HG02623 (cell line): ENCODE results near the gene MT1G.
"Not testable (repeated sequence)": the region's sequence is repeated elsewhere in the genome, so short reads cannot be mapped to it uniquely, and the experiment has no call there.

Source experiments
- ATAC-seq: cut with Tn5 transposase; IDR thresholded peaks from one replicate; pipeline ENCODE4 v1.9.1; 2021; ENCODE audit warnings: moderate library complexity; ENCODE audit not compliant: unreplicated experiment

Gene MT1G

DNA sequence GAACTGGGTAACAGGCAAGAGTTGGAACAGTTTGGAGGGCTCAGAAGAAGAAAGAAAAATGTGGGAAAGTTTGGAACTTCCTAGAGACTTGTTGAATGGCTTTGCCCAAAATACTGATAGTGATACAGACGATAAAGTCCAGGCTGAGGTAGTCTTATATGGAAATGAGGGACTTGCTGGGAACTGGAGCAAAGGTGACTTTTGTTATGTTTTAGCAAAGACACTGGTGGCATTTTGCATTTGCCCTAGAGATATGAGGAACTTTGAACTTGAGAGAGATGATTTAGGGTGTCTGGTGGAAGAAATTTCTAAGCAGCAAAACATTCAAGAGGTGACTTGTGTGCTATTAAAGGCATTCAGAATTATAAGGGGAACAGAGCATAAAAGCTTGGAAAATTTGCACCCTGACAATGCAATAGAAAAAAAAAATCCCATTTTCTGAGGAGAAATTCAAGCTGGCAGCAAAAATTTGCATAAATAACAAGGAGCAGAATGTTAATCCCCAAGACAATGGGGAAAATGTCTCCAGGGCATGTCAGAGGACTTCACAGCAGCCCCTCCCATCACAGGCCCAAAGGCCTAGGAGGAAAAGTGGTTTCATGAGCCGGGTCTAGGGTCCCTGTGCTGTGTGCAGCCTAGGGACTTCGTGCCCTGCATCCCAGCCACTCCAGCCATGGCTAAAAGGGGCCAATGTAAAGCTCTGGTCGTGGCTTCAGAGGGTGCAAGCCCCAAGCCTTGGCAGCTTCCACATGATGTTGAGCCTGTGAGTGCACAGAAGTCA, 46.0 kb downstream of the MT1G start:
- not testable (repeated sequence) for ATAC-seq

DNA sequence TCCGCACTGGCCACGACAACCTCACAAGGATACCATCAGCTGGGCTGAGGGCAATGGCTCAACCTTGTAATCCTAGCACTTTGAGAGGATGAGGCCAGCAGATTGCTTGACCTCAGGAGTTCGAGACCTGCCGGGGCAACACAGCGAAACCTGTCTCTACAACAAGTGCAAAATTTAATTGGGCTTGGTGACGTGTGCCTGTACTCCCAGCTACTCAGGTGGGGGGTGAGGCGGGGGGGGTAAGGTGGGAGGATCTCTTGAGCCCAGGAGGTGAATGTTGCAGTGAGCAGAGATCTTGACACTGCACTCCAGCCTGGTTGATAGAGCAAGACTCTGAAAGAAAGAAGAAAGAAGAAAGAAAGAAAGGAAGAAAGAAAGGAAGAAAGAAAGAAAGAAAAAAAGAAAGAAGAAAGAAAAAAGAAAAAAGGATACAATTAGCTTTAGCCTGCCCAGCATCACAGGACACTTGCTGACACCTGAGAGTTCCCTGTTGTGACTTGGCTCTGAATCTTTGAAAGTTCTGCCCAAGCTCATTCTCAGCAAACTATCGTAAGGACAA, 47.4 kb downstream of the MT1G start:
- ATAC-seq: no peak

DNA sequence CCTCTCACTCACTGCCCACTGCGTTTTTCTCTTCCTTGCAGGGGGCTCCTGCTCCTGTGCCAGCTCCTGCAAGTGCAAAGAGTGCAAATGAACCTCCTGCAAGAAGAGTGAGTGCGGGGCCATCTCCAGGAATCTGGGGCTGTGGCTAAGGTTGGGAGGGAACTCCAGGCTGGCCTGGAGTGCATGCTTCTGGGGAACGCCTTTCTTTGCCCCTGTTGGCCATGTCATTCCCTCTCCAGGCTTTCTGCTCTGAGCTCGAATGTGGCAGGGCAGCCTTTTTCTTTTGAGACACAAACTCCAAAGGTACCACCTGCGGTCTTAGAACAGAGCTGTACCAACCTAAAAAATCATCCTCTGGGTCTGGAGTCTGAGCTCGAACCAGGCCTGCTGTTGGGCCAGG, 49.7 kb downstream of the MT1G start:
- ATAC-seq: no peak

DNA sequence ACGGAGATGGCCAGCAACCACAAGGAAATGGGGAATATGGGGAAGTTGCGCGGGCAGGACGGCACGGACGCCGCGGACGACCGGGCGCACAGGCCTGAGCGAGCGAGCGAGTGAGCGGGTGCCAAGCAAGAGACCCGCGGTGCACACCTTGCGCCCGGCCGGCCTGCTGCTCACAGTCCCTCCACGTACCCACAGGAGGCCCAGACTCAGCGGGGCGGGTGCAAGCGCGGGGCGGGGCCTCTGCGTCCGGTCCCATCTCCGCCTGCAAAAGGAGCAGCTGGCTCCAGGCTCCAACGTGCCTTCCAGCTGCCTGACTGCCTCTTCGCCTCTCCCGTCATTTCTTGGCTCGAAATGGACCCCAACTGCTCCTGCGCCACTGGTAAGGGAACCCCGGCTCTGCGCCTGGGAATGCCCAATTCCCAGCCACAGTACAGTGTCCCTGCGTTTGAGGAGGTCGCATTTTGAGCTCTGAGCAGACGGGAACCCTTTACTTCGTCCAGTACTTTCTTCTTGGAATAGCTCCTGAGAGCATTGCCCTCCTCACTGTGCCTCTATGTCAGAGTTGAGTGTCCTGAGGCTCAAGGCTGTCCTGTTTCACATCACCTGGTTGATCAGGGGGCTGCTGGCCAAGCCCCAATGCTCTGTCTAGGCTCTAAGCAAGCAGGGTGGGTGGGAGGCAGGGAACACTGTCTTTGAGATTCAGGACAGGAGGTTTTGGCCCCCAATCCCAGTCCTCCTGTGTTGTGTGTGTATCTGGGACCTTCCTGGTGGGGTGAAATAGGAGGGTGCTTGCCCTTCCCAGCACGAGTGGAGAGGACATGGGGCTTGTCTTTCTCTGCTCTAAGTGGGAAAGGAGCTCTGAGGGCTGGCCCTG, 50.4 kb downstream of the MT1G start:
- ATAC-seq: no peak
